Left cardiac atrium (tissue), 4 donors: ENCODE measurements around the gene DACH1. TPM values are rescaled to one million over a fixed set of nuclear protein-coding genes. Genes with fewer than 3 reads are reported as not detected.

ENCODE experiments used
- ATAC-seq, 2 donors: fragments of 200-7000 bp; cut with Tn5 transposase; one replicate each; pipeline ENCODE4 v1.9.1; 2020; ENCODE audit warnings: mild to moderate bottlenecking in 2 of 2, moderate library complexity in 2 of 2
- DNase-seq: peaks from one replicate; pipeline ENCODE4 v3.0.0-alpha.2; 2020
- intact Hi-C, 2 donors: fragments of 100-400 bp; cut with DNase I; formaldehyde crosslinking; loops; one replicate each; pipeline versions ENCODE4 v1.14.1 to v1.15.1; 2022 to 2023
- total RNA-seq, 2 donors: library from RNA; stranded (reverse); fragmentation: NEBNext Ultra II Directional; extraction: Animal tissue kit (Norgen Biotek cat#: 25700); gene quantifications; one replicate each; pipeline ENCODE4 v1.2.1, GENCODE V29; 2021
- donor health status: DM: no; HTN: yes; CAD: no.
- donor health status: DM: no; HTN: yes; CAD: no; lungs with severe emphysema.
- donor health status: DM: yes; HTN: yes; CAD: no.
- donor health status: Dilated cardiomyopathy.

The DACH1 gene
- total RNA-seq, 2 donors from 2014 or later, result 1.7 to 3.1 TPM

GRCh38 chr13:71611292-71611691, 255.7 kb downstream of the DACH1 start:
- ATAC-seq, result no peak
- no peak for DNase-seq
- intact Hi-C loops, result no loop called here

GRCh38 chr13:71610876-71611275, 256.1 kb downstream of the DACH1 start:
- ATAC-seq, result no peak
- no peak for DNase-seq
- intact Hi-C loops, result no loop called here

GRCh38 chr13:71609271-71609670, 257.7 kb downstream of the DACH1 start:
- ATAC-seq (no peak), DNase-seq (no peak)
- intact Hi-C loops, result no loop called here

GRCh38 chr13:71607575-71607974, 259.4 kb downstream of the DACH1 start:
- DNase-seq, result no peak
- intact Hi-C loops, result no loop called here
- ATAC-seq, result no peak

- ATAC-seq (no peak), DNase-seq (no peak)
- intact Hi-C loops, result no loop called here
Measured at GRCh38 chr13:71606818-71607217, 260.2 kb downstream of the DACH1 start.

- ATAC-seq (no peak), DNase-seq (no peak)
- intact Hi-C loops, result no loop called here
Measured at GRCh38 chr13:71605744-71606143, 261.3 kb downstream of the DACH1 start.

GRCh38 chr13:71603255-71603654, 263.7 kb downstream of the DACH1 start:
- no peak for DNase-seq
- intact Hi-C loops, result no loop called here
- ATAC-seq, result no peak

- intact Hi-C loops, result no loop called here
- no peak for DNase-seq
- ATAC-seq, result no peak
Measured at GRCh38 chr13:71602344-71602743, 264.7 kb downstream of the DACH1 start.

GRCh38 chr13:71597150-71597549, 269.9 kb downstream of the DACH1 start:
- no peak for DNase-seq
- no peak for ATAC-seq
- intact Hi-C loops, result no loop called here

GRCh38 chr13:71596116-71596515, 270.9 kb downstream of the DACH1 start:
- DNase-seq, result no peak
- intact Hi-C loops, result no loop called here
- no peak for ATAC-seq

GRCh38 chr13:71593566-71593965, 273.4 kb downstream of the DACH1 start:
- ATAC-seq, result no peak
- intact Hi-C loops, result no loop called here
- no peak for DNase-seq

- ATAC-seq (no peak), DNase-seq (no peak)
- intact Hi-C loops, result no loop called here
Measured at GRCh38 chr13:71591374-71591773, 275.6 kb downstream of the DACH1 start.

GRCh38 chr13:71590654-71591148, 276.3 kb downstream of the DACH1 start:
- intact Hi-C loops, result no loop called here
- DNase-seq (no peak), ATAC-seq (no peak)

- intact Hi-C loops, result no loop called here
- ATAC-seq (no peak), DNase-seq (no peak)
Measured at GRCh38 chr13:71589032-71589431, 278.0 kb downstream of the DACH1 start.

- DNase-seq, result no peak
- no peak for ATAC-seq
- intact Hi-C loops, result no loop called here
Measured at GRCh38 chr13:71587817-71588216, 279.2 kb downstream of the DACH1 start.

GRCh38 chr13:71587193-71587592, 279.8 kb downstream of the DACH1 start:
- ATAC-seq, result no peak
- DNase-seq, result no peak
- intact Hi-C loops, result no loop called here

GRCh38 chr13:71583581-71583980, 283.4 kb downstream of the DACH1 start:
- intact Hi-C loops, result no loop called here
- ATAC-seq (no peak), DNase-seq (no peak)

GRCh38 chr13:71580614-71581013, 286.4 kb downstream of the DACH1 start:
- intact Hi-C loops, result no loop called here
- ATAC-seq (no peak), DNase-seq (no peak)

GRCh38 chr13:71578048-71578447, 289.0 kb downstream of the DACH1 start:
- ATAC-seq (no peak), DNase-seq (no peak)
- intact Hi-C loops, result no loop called here

- DNase-seq (no peak), ATAC-seq (no peak)
- intact Hi-C loops, result no loop called here
Measured at GRCh38 chr13:71577127-71577526, 289.9 kb downstream of the DACH1 start.

GRCh38 chr13:71576571-71576970, 290.4 kb downstream of the DACH1 start:
- ATAC-seq, result no peak
- intact Hi-C loops, result no loop called here
- DNase-seq, result no peak

GRCh38 chr13:71546881-71547280, 320.1 kb downstream of the DACH1 start:
- intact Hi-C loops, result no loop called here
- DNase-seq, result no peak
- ATAC-seq, result no peak
